HCT116 (cell line): ENCODE results near the gene WBP1L. TPM values are rescaled to one million over a fixed set of nuclear protein-coding genes. Genes with fewer than 3 reads are reported as not detected.

Source experiments
- ATAC-seq: fragments of 200-7000 bp; cut with Tn5 transposase; 2 replicates; pipeline ENCODE4 v1.9.1; 2020; ENCODE audit warnings: mild to moderate bottlenecking, moderate library complexity
- BruUV-seq: library from RNA; stranded (reverse); fragments of 400-500 nt; replicated peaks from 2 replicates; lab custom pipeline; 2021; lab: Mats Ljungman, UMichigan
- CTCF ChIA-PET: fragments of 300-600 bp; sonication (Branson Sonifier 250); formaldehyde crosslinking; loops from one replicate; lab custom pipeline; 2021; ENCODE audit warnings: antibody characterized with exemption; lab: Charles Lee
- POLR2A ChIA-PET: fragments of 300-600, 350-600 bp; sonication (Branson Sonifier 250); formaldehyde crosslinking; loops from one replicate; lab custom pipeline; 2021; ENCODE audit warnings: antibody characterized with exemption; lab: Charles Lee
- RAD21 ChIA-PET, 2 experiments: fragments of 300-600 bp; sonication (Branson Sonifier 250); formaldehyde crosslinking; loops; one replicate each; lab custom pipeline; 2023; ENCODE audit warnings: low total read pairs in 2 of 2; ENCODE audit not compliant: uncharacterized antibody in 2 of 2, unreplicated experiment in 2 of 2, low non-redundant PET in 1 of 2; lab: Charles Lee
- DNase-seq: peaks from one replicate; pipeline ENCODE4 v3.0.0-alpha.2; 2010; ENCODE audit warnings: low read depth, low spot score
- H2AFZ ChIP-seq: fragments of 200-600 bp; shearing (Covaris generic), sonication (generic); 2 replicates; pipeline ENCODE4 v1.6.1; 2017; ENCODE audit warnings: low read depth, mixed run types, mixed read lengths, antibody characterized with exemption, low read length; ENCODE audit not compliant: poor library complexity, severe bottlenecking
- H3K27ac ChIP-seq: 2 replicates; pipeline ENCODE4 v1.5.1; 2012; ENCODE audit warnings: low read depth, low read length
- H3K27me3 ChIP-seq: fragments of 200-600 bp; sonication (generic); 2 replicates; pipeline ENCODE4 v1.6.1; 2016; ENCODE audit warnings: mixed run types, low read length, mixed read lengths; ENCODE audit not compliant: insufficient read depth
- H3K36me3 ChIP-seq, 2 experiments: fragments of 200-500 bp in 1 of 2; fragments of 200-600 bp in 1 of 2; sonication (Bioruptor generic) in 1 of 2; sonication (generic) in 1 of 2; 2 replicates each; pipeline versions ENCODE4 v1.5.1 to v1.6.1; 2014 to 2016; ENCODE audit warnings: low read length in 2 of 2, inconsistent platforms in 1 of 2, mixed read lengths in 1 of 2, mixed run types in 1 of 2; ENCODE audit not compliant: insufficient read depth in 2 of 2, control insufficient read depth in 1 of 2
- H3K4me1 ChIP-seq, 2 experiments: fragments of 200-600 bp in 1 of 2; sonication (generic) in 1 of 2; 2 replicates each; pipeline versions ENCODE4 v1.5.1 to v1.6.1; 2012 to 2017; ENCODE audit warnings: low read length in 2 of 2, inconsistent platforms in 1 of 2, mild to moderate bottlenecking in 1 of 2, mixed read lengths in 1 of 2, mixed run types in 1 of 2, moderate library complexity in 1 of 2; ENCODE audit not compliant: insufficient read depth in 2 of 2, control insufficient read depth in 1 of 2
- H3K4me2 ChIP-seq: fragments of 200-600 bp; sonication (generic); 2 replicates; pipeline ENCODE4 v1.6.1; 2017; ENCODE audit warnings: mixed run types, low read length, mixed read lengths
- H3K4me3 ChIP-seq, 2 experiments: fragments of 200-600 bp in 1 of 2; sonication (generic) in 1 of 2; replicated peaks in 1 of 2; 2 replicates each; pipeline ENCODE4 v1.5.1; 2011 to 2016; ENCODE audit warnings: low read length in 2 of 2, control low read depth in 1 of 2, low read depth in 1 of 2, mild to moderate bottlenecking in 1 of 2, mixed read lengths in 1 of 2, mixed run types in 1 of 2
- H3K79me2 ChIP-seq: fragments of 200-600 bp; sonication (generic); 2 replicates; pipeline ENCODE4 v1.6.1; 2017; ENCODE audit warnings: mild to moderate bottlenecking, mixed run types, low read length, moderate library complexity, mixed read lengths; ENCODE audit not compliant: insufficient read depth
- H3K9ac ChIP-seq: fragments of 200-600 bp; sonication (generic); 2 replicates; pipeline ENCODE4 v1.6.1; 2016; ENCODE audit warnings: low read length, mixed read lengths
- H3K9me2 ChIP-seq: fragments of 200-600 bp; sonication (generic), shearing (Covaris generic); 2 replicates; pipeline ENCODE4 v1.6.1; 2017; ENCODE audit warnings: mixed run types, mild to moderate bottlenecking, moderate library complexity; ENCODE audit not compliant: insufficient read depth
- H3K9me3 ChIP-seq, 2 experiments: fragments of 200-500 bp in 1 of 2; fragments of 200-600 bp in 1 of 2; sonication (Bioruptor generic) in 1 of 2; sonication (generic) in 1 of 2; 2 replicates each; pipeline ENCODE4 v1.6.1; 2014 to 2017; ENCODE audit warnings: low read length in 2 of 2, mixed read lengths in 2 of 2, inconsistent platforms in 1 of 2, low read depth in 1 of 2, mild to moderate bottlenecking in 1 of 2, mixed run types in 1 of 2, moderate library complexity in 1 of 2; ENCODE audit not compliant: control insufficient read depth in 1 of 2, insufficient read depth in 1 of 2
- H4K20me1 ChIP-seq: fragments of 200-600 bp; sonication (generic), shearing (Covaris generic); 2 replicates; pipeline ENCODE4 v1.6.1; 2017; ENCODE audit warnings: mixed run types, mild to moderate bottlenecking, moderate library complexity; ENCODE audit not compliant: insufficient read depth
- CBX3 ChIP-seq: IDR thresholded peaks from 2 replicates; pipeline ENCODE4 v1.6.1; 2012; ENCODE audit warnings: low read depth
- CEBPB ChIP-seq: IDR thresholded peaks from 2 replicates; pipeline ENCODE4 v1.6.1; 2012; ENCODE audit warnings: low read depth
- CTCF ChIP-seq, 3 experiments: fragments of 200-600 bp in 1 of 3; sonication (generic) in 1 of 3; IDR thresholded peaks in 2 of 3; conservative IDR thresholded peaks in 1 of 3; 2 replicates each; pipeline ENCODE4 v1.5.1; 2012 to 2017; ENCODE audit warnings: low read depth in 2 of 3, low read length in 2 of 3, antibody characterized with exemption in 1 of 3, borderline replicate concordance in 1 of 3, control low read depth in 1 of 3, mild to moderate bottlenecking in 1 of 3, mixed read lengths in 1 of 3, mixed run types in 1 of 3, moderate library complexity in 1 of 3; ENCODE audit not compliant: insufficient read depth in 1 of 3
- EGR1 ChIP-seq: IDR thresholded peaks from 2 replicates; pipeline ENCODE4 v1.6.1; 2012; ENCODE audit warnings: low read depth
- ELF1 ChIP-seq: IDR thresholded peaks from 2 replicates; pipeline ENCODE4 v1.6.1; 2012; ENCODE audit warnings: low read depth, borderline replicate concordance
- EZH2 ChIP-seq: fragments of 200-600 bp; sonication (generic); IDR thresholded peaks from 2 replicates; pipeline ENCODE4 v1.6.1; 2017; ENCODE audit warnings: antibody characterized with exemption, mixed run types
- MAX ChIP-seq: IDR thresholded peaks from 2 replicates; pipeline ENCODE4 v1.6.1; 2012
- POLR2A ChIP-seq: IDR thresholded peaks from 2 replicates; pipeline ENCODE4 v1.7.0; 2011; ENCODE audit warnings: borderline replicate concordance; ENCODE audit not compliant: insufficient read depth, insufficient read length; ENCODE audit errors: extremely low read depth
- POLR2AphosphoS5 ChIP-seq: IDR thresholded peaks from 2 replicates; pipeline ENCODE4 v1.6.1; 2011; ENCODE audit warnings: mild to moderate bottlenecking, low read depth, low read length, moderate library complexity
- RAD21 ChIP-seq: IDR thresholded peaks from 2 replicates; pipeline ENCODE4 v1.6.1; 2012; ENCODE audit warnings: low read depth, mild to moderate bottlenecking
- REST ChIP-seq: IDR thresholded peaks from 2 replicates; pipeline ENCODE4 v1.6.1; 2012; ENCODE audit warnings: low read depth
- SIN3A ChIP-seq: IDR thresholded peaks from 2 replicates; pipeline ENCODE4 v1.6.1; 2012; ENCODE audit warnings: low read depth
- SP1 ChIP-seq: IDR thresholded peaks from 2 replicates; pipeline ENCODE4 v1.6.1; 2012; ENCODE audit warnings: low read depth
- TCF7L2 ChIP-seq: IDR thresholded peaks from 2 replicates; pipeline ENCODE4 v1.7.0; 2011; ENCODE audit warnings: borderline replicate concordance, inconsistent platforms; ENCODE audit not compliant: insufficient read depth, insufficient read length; ENCODE audit errors: extremely low read depth
- YY1 ChIP-seq: IDR thresholded peaks from 2 replicates; pipeline ENCODE4 v1.6.1; 2011; ENCODE audit warnings: low read length, low read depth, moderate library complexity, mild to moderate bottlenecking; ENCODE audit not compliant: insufficient replicate concordance; ENCODE audit errors: extremely low read depth
- ZFX ChIP-seq: fragments of 450-650 bp; IDR thresholded peaks from 2 replicates; pipeline ENCODE4 v1.6.1; 2017
- intact Hi-C: fragments of 100-400 bp; cut with micrococcal nuclease; formaldehyde crosslinking; loops from 2 replicates; pipeline ENCODE4 v1.10.0; 2022
- total RNA-seq: library from RNA; stranded (reverse); gene quantifications from one replicate; pipeline ENCODE4 v1.2.1, GENCODE V29; 2021; ENCODE audit not compliant: unreplicated experiment

WBP1L gene
- total RNA-seq, 1 experiment from 2014 or later: 25.2 TPM

- DNase-seq: no peak
- no peaks in the 10 kb centered on the region for H4K20me1 ChIP-seq
- no peak overlapping the region for H3K27ac ChIP-seq
- no peaks in the 10 kb centered on the region for H3K9me2 ChIP-seq
- RAD21 ChIA-PET: no interaction called here
- H3K36me3 ChIP-seq: peaks cover 0 to 8% of the 10 kb centered on the region in 2 experiments; a peak in 3 of 4 replicates
- H3K9me3 ChIP-seq: no peaks in the 10 kb centered on the region
- H2AFZ ChIP-seq: no peak overlapping the region
- POLR2A ChIA-PET: no interaction called here
- no peak overlapping the region for H3K9ac ChIP-seq
- BruUV-seq: no TSS peak
- H3K4me1 ChIP-seq: no peaks in the 10 kb centered on the region
- no peak for TF ChIP-seq CEBPB
- no peak for TF ChIP-seq ZFX
- TF ChIP-seq ELF1: no peak
- no peak for TF ChIP-seq TCF7L2
- TF ChIP-seq POLR2AphosphoS5: no peak
- TF ChIP-seq CBX3: no peak
- TF ChIP-seq MAX: no peak
- TF ChIP-seq SIN3A: no peak
- TF ChIP-seq RAD21: no peak
- TF ChIP-seq POLR2A: no peak
- no peak for TF ChIP-seq SP1
- TF ChIP-seq EZH2: no peak
- TF ChIP-seq YY1: no peak
- TF ChIP-seq EGR1: no peak
- TF ChIP-seq REST: no peak
- TF ChIP-seq CTCF (IDR thresholded peaks at IDR 0.05 in 2 of 3, conservative IDR thresholded peaks at IDR 0.05 in 1 of 3; ENCODE audit: borderline replicate concordance in 1 of 3, insufficient read depth in 1 of 3, low read depth in 2 of 3, low read length in 2 of 3): no peak
- CTCF ChIA-PET: no interaction called here
- intact Hi-C loops: no loop called here
- no peaks in the 10 kb centered on the region for H3K79me2 ChIP-seq
- ATAC-seq: no peak
- no peak overlapping the region for H3K4me2 ChIP-seq
- no peaks in the 10 kb centered on the region for H3K27me3 ChIP-seq
- H3K4me3 ChIP-seq: no peak overlapping the region
Observed at GRCh38 chr10:102696736-102697135, 47.0 kb upstream of the WBP1L start.
